ENCODE results near the gene ZNF45.
"Not testable (repeated sequence)": the region's sequence is repeated elsewhere in the genome, so short reads cannot be mapped to it uniquely, and the experiment has no call there.

ZNF45 gene

DNA sequence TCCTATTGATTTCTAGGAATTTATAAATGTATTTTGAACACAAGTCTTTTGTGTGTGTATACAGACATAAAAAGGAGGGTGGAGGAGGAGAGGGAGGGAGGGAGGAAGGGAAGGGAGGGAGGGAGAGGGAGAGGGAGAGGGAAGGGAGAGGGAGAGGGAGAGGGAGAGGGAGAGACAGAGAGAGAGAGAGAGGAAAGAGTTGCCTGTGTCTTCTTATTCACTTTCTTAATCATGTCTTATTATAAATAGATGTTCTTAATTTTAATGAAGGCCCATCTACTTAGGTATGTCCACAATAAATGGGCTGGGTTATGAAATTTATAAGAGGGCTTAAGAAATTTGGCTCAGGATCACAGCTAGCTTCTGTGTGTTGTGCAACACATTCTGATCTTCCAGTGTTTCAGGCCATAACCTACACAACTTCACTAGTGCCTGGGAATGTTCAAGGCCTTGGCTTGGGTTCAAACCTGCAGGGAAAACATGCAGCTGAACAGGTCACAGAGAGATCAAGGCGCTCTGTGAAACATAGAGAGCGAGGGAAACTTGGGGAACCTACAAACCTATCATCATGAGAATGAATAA is 39.3 kb downstream of the ZNF45 start:
- no peak for DNase-seq
- TF ChIP-seq POLR2A (IDR thresholded peaks at IDR 0.05; ENCODE audit: low read length) (no peak), GATA1 (IDR thresholded peaks at IDR 0.05; ENCODE audit: low read depth, low read length) (no peak)

DNA sequence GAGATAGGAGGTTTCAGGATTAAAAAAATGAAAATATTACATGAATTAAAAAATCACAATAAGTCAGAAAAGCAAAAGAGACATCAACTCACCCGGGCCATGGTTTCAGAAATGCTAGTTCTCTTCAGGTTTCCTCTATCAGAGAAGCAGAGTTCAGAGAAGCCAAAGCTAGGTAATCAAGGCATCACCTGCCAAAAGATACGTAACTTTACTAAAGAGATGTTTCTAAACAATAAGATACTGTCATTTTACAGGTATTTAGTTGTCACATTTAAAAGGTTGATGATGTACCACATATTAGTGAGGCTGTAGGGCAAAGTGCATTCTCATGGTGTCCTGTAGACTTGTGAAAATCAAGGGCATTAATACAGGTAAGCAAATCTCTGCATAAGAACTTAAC is 51.2 kb downstream of the ZNF45 start, which contains the start of gene ZNF404:
TSS of gene ZNF404 (minus strand) at position 101 of the 400 bp plus-strand sequence.
- TF ChIP-seq POLR2A (IDR thresholded peaks at IDR 0.05; ENCODE audit: low read length) (no peak), GATA1 (IDR thresholded peaks at IDR 0.05; ENCODE audit: low read depth, low read length) (no peak)

GRCh38 chr19:43880483-43880882 is 54.6 kb downstream of the ZNF45 start:
- TF ChIP-seq GATA1 (IDR thresholded peaks at IDR 0.05; ENCODE audit: low read depth, low read length) (no peak), POLR2A (IDR thresholded peaks at IDR 0.05; ENCODE audit: low read length) (no peak)
- DNase-seq, result no peak

More for the DNA sequence above, 51.2 kb downstream of the ZNF45 start, which contains the start of gene ZNF404:
- DNase-seq, result no peak

GRCh38 chr19:43872547-43873336 is 62.3 kb downstream of the ZNF45 start:
- no peak for TF ChIP-seq POLR2A (IDR thresholded peaks at IDR 0.05; ENCODE audit: low read length)
- no peak for TF ChIP-seq GATA1 (IDR thresholded peaks at IDR 0.05; ENCODE audit: low read depth, low read length)
- no peak for DNase-seq

GRCh38 chr19:43866923-43867322 is 68.2 kb downstream of the ZNF45 start:
- DNase-seq, result not testable (repeated sequence)
